GM19099 (cell line): ENCODE data around the gene ZNF609.

Source experiments
- POLR2A ChIP-seq: IDR thresholded peaks from 3 replicates; pipeline ENCODE4 v1.6.1; 2011; ENCODE audit warnings: low read depth; ENCODE audit not compliant: insufficient read length; ENCODE audit errors: extremely low read depth

The ZNF609 gene

DNA sequence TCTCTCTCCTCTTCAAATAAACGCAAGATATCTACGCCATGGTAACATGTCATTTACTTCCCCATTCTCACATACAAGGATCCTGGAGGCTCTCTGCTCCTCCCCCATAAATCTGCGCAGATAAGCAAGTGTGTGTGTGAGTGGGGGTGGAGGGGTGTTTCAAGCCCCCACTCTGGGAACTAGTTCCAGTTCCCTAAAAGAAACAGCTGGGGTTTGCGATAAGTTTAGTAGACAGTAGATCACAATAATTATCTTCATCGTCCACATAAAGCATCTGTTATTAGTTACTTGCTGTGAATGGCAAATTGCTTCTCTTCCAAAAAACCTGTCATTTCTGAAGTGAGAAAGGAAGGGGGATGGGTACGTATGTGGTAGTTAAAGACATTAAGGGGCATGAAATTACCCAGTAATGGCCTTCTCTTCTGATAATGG lies 235.2 kb downstream of the ZNF609 start:
- no peak for TF ChIP-seq POLR2A

DNA sequence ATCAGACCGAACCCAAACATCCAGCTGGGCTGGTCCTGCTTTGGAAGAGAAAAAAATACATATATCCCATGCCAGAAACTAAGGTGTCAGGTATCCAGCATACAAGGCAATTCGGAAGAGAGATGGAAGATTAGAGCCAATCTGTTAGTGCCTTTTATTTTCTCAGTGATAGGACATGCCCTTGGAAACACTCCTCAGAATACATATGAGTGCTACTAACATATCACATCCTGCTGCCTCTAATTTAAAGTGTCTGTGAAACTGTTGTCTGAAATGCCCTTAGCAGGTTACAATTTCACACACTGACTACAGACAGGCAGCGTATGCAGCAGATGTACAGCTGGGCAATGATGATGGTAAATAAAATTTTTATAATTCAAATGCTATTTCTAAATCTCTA lies 236.1 kb downstream of the ZNF609 start:
- TF ChIP-seq POLR2A = no peak

DNA sequence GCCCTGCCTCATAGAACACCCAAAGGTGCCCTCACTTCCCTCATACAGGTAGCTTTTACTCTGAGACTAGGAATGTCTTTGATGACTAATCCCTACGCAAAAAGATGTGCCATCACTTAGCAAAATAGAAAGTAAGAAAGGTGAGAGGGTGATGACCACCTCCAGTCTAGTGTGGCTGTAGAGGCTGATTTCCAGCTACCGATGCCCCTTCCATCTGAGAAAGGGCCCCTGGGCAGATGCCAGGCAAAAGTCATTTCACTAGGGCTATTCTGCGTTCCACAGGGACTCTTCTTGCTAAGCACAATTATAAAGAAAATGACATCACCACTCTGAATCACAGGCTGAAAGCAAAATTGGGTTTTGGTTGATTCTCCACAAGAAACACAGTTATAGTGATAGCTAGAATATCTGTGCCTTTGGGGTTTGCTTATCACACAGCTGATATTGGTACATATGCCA lies 237.6 kb downstream of the ZNF609 start:
- no peak for TF ChIP-seq POLR2A

DNA sequence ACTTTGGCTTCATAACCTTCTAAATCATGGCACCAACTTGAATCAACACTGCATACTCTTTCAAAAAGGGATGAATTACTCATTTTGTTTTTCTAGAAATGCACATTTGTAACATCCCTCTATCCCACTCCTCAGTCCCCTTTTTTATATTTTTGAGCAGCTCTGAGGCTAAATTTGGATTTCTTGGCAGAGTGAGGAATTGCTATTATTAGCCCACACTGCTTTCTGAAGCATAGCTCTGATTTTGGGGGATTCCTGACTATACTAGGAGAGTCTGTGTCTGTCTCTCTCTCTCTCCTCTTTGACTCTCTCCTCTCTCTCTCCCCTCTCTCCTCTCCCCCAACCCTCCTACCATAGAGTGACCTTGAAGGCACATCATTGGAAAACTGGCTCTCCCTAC lies 238.4 kb downstream of the ZNF609 start:
- TF ChIP-seq POLR2A = no peak

DNA sequence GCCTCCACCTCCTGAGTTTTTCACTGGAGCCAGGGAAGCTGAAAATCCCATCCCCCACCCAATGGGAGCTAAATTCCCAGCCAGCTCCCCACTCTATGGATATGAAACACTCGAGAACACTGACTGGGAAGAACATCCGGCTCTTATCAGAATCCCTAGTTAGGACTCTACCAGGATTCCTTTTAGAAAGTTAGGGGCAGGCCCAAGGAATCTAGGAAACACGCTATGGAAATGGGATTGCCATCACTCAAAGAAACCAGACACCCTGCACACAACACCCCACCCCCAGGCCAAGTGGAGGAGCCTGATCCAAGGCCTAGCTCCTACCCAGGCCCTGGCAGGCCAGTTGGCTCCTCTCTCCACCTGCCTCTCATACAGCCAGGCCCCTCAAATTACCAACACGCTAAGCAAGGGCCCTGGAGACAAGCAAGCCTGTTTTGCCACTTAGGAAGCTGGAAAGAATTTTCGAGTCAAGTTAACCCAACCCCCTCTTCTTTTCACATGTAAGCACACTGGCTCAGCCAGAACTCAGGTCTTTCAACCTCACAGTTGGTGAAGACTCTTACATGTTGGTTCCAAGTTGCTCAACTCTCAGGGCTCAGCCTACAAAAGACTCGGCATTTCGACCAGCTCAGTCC lies 239.5 kb downstream of the ZNF609 start:
- no peak for TF ChIP-seq POLR2A

DNA sequence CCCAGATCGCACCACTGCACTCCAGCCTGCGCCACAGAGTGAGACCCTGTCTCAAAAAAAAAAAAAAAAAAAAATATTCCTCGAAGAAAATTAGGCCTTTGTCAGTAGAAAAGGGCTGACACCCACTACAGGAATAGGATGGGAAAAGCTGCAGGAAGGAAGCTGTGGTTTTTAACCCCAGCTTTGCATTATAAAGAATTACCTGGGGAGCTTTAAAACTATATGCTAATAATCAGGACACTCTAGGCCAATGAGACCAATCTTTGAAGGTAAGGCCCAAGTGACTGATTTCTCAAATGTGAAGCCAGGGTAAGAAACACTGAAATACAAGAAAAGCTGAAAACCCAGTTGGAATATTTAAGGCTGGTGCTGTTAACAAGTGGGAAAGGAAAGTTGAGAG lies 240.7 kb downstream of the ZNF609 start:
- TF ChIP-seq POLR2A = no peak

DNA sequence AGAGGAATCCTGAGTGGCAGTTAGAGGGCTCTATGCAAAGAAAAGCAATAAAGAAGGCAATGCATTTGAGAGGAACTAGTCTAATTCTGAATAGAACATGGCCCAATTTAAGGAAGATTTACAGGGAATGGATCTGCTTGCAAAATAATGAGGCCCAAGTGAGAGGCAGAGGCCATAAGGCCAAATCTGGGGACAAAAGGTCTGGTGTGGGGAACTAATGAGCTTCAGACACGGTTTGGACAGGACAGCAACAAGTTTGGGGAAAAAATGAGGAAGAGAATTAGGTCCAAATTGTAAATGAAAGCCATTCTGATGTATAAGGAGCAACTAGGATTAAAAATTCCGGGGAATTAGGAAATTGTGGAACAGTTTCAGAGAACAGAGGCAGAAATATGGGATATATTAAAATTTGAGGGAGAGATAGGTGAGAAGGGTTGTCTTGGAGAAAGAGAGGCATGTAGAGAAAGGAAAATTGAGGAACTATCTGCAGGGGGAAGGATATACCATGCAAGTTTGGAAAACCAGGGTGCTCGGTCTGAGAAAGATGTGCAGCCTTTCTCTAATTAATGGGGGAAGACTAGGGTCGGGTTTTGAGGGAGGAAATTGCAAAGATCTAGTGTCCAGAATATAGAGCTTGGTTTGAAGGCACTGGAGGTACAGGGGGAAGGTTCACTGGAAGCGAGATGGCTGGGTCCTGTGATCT lies 241.3 kb downstream of the ZNF609 start:
- TF ChIP-seq POLR2A = no peak

DNA sequence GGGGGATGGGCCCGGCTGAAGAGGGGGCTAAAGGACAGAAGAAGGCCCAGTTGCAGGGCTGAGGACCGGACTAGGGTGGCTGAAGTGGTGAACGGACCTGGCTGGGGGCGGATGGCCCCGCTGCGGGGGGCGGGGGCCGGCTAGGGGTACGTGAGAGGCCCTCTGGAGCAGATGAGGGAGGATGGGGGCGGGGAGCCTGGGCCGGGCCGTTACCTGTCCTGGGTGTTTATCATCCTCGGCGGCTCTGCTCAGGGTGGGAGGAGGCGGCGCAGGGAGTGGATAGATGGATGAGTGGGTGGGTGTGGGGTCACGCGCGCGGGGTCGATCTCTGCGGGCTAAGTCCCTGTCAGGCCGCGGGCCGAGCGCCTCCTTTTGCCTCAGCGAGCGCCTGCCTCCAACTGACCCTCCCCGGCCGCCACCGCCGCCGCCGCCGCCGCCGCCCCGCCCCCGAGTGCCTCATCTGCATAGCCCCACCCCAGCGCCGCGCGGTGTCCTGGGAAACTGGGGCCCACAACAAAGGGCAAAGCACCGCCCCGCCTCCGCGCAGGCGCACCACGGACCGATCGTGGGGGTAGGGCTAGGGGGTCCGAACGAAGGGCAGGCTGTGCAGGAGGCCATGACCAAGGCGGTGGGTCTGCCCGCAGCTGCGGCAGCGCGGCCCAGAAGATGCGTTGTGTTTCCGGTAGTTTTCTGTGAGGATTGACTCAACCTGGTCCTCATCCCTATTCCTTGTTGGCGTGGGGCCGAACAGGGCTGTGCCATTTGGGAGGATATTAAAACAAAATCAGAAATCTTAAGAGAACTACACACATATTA lies 242.6 kb downstream of the ZNF609 start:
- peak; percentile 81 for TF ChIP-seq POLR2A

DNA sequence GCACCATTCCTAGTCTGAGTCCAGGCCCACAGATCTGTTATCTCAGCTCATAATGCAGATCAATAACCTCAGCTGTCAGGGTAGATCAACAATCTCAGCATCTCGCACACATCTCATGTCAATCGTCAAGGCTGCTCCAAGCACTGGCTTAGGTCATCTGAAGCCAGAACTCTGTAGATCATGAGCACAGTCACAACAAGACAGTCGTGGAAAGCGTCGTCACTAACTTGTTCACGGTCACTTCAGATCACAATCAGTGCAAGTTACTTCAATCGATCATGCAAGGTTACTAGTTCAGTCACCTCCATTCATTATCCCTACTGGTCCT lies 243.2 kb downstream of the ZNF609 start:
- no peak for TF ChIP-seq POLR2A

DNA sequence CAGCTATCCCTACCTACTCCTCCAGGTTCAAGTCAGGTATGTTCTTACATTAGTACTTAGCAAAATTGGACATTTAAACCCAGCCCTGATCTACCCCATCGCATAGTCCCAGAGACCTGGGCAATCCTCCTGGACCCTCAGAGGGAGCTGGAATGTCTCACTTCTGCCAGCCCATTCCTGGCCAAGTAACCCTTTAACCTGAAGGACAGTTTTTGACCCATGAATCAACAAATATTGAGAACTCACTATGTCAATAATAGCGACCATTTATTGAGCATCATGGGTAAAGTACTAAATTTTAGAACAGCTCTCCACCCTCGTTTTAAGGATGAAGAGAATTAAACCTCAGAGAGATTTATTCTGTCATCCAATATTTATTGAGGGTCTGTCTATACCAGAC lies 244.6 kb downstream of the ZNF609 start:
- TF ChIP-seq POLR2A = no peak

DNA sequence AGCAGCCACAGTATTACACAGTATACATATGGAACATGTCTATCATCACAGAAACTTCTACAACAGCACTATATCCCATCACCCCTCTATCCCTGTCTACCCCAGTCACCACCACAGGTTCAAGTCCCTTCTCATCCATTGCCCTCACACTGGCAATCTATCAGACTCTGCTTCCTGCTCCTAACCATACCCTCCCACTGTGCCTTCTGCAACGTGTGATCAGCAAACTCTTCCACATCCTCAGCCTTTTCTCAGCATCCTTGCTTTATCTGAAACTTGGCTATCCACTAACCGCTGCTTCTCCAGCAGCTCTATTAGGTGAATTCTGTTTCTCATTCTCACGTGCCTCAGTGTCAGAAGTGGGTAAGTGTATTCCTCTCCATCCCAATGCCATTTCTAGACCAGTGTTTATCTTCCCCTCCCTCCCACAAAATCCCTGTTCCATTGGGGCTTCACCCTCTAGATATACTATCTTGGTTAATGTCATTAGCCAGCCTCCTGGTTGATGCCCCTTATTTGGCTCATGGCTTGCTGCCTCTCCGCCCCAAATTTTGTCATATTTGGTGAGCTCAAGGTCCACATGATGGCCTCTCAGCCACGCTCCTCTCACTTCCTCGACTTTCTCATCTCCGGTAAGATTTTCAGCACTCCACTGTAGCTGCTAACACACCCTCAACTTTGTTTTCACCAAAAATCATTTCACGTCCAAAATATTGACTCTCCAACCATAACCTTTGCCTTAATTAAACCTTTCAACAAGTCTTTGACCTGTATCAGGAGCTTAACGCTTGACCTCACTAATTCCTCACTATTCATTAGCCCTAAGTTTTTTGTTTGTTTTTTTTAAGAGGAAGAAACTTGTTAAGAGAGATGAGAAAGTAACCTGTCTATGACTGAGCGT lies 245.9 kb downstream of the ZNF609 start:
- no peak for TF ChIP-seq POLR2A

DNA sequence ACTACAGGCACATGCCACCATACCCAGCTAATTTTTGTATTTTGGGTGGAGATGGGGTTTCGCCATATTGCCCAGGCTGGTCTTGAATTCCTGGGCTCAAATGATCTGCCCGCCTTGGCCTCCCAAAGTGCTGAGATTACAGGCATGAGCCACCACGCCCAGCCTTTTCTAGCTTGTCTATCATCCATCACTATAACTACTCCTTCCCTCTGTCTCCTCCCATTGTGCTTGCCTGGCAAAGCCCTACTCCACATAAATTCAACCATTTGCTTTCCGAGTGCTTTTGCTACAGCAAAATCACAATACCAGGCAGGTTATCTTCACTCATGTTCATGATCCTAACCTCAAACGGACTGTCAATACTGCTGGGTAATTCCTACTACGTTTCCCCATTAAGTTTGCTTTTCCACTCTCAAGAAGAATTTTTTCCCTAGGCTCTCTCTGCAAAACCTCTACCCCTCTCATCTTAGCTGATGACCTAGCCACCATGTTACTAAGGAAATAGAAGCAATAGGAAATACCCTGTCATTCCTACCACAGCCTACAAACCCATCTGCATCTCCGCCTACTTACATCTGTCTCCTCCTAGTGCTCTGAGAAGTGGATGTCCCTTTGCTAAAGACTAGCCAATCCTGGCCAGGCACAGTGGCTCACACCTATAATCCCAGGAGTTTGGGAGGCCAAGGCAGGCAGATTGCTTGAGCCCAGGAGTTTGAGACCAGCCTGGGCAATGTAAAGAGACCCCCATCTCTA lies 250.5 kb downstream of the ZNF609 start:
- TF ChIP-seq POLR2A = no peak

DNA sequence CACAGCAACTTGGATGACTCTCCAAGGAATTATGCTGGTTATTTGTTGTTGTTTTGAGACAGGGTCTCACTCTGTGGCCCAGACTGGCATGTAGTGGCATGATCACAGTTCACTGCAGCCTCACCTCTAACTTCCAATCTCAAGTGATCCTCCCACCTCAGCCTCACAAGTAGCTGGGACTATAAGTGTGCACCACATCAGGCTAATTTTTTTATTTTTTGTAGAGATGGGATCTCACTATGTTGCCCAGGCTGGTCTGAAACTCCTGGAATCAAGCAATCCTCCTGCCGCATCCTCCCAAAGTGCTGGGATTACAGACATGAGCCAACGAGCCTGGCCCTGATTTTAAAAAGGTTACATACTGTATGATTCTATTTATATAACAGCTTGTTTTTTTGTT lies 252.0 kb downstream of the ZNF609 start:
- no peak for TF ChIP-seq POLR2A

DNA sequence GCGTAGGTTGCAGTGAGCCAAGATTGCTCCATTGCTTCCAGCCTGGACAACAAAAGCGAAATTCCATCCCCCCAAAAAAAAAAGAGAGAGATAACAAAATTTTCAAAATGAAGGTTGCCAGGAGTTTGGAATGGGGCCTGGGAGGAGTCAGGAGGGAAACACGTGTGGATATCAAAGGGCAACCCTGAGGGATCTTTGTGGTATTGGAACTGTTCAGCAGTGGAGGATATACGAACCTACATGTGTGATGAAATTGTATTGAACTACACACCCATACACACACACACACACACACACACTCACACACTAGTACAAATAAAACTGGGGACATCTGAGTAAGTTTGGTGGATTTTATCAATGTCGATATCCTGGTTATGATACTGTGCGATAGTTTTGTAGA lies 253.2 kb downstream of the ZNF609 start:
- TF ChIP-seq POLR2A = no peak
